DND-41 (cell line): ENCODE measurements around the gene VCX3A.

Experiments
- ATAC-seq: fragments of 200-7000 bp; cut with Tn5 transposase; 3 replicates; pipeline ENCODE4 v1.9.1; 2021; ENCODE audit warnings: low read depth; ENCODE audit not compliant: insufficient read depth
- DNase-seq: peaks from one replicate; pipeline ENCODE4 v3.0.0-alpha.2; 2020
- H2AFZ ChIP-seq: 2 replicates; pipeline ENCODE4 v1.6.0; 2012; ENCODE audit warnings: low read depth, low read length
- H3K27ac ChIP-seq: 2 replicates; pipeline ENCODE4 v1.5.1; 2012; ENCODE audit warnings: low read length, inconsistent platforms
- H3K27me3 ChIP-seq: fragments of 200-600 bp; sonication (generic); 2 replicates; pipeline ENCODE4 v1.6.0; 2012; ENCODE audit warnings: low read length, mild to moderate bottlenecking, inconsistent platforms; ENCODE audit not compliant: insufficient read depth, poor library complexity
- H3K36me3 ChIP-seq: 2 replicates; pipeline ENCODE4 v1.5.1; 2012; ENCODE audit warnings: low read length, inconsistent platforms; ENCODE audit not compliant: insufficient read depth
- H3K4me1 ChIP-seq: 2 replicates; pipeline ENCODE4 v1.5.1; 2012; ENCODE audit warnings: mild to moderate bottlenecking, low read length; ENCODE audit not compliant: insufficient read depth
- H3K4me2 ChIP-seq: 2 replicates; pipeline ENCODE4 v1.6.0; 2012; ENCODE audit warnings: mild to moderate bottlenecking, moderate library complexity, low read length, inconsistent platforms; ENCODE audit not compliant: insufficient read depth
- H3K4me3 ChIP-seq, 2 experiments: fragments of 200-600 bp in 1 of 2; shearing (Covaris generic) in 1 of 2; 2 replicates each; pipeline ENCODE4 v1.5.1; 2012 to 2016; ENCODE audit warnings: inconsistent platforms in 2 of 2, low read length in 2 of 2, mild to moderate bottlenecking in 2 of 2, low read depth in 1 of 2, moderate library complexity in 1 of 2
- H3K79me2 ChIP-seq: 2 replicates; pipeline ENCODE4 v1.6.0; 2012; ENCODE audit warnings: low read length, inconsistent platforms; ENCODE audit not compliant: insufficient read depth
- H3K9ac ChIP-seq: 2 replicates; pipeline ENCODE4 v1.6.0; 2012; ENCODE audit warnings: low read depth, mild to moderate bottlenecking, inconsistent platforms, low read length, moderate library complexity
- H3K9me3 ChIP-seq: 2 replicates; pipeline ENCODE4 v1.5.1; 2012; ENCODE audit warnings: low read length, moderate library complexity, mild to moderate bottlenecking, inconsistent platforms; ENCODE audit not compliant: insufficient read depth, severe bottlenecking
- H4K20me1 ChIP-seq: 2 replicates; pipeline ENCODE4 v1.6.0; 2012; ENCODE audit warnings: low read length; ENCODE audit not compliant: insufficient read depth
- CTCF ChIP-seq: IDR thresholded peaks from 2 replicates; pipeline ENCODE4 v1.5.1; 2012; ENCODE audit warnings: borderline replicate concordance, low read length, moderate library complexity, mild to moderate bottlenecking; ENCODE audit not compliant: poor library complexity, severe bottlenecking; ENCODE audit errors: extremely low read depth
- EZH2 ChIP-seq: IDR thresholded peaks from 3 replicates; pipeline ENCODE4 v1.6.1; 2012; ENCODE audit warnings: borderline replicate concordance, low read depth, mild to moderate bottlenecking, moderate library complexity, low read length, inconsistent platforms; ENCODE audit not compliant: severe bottlenecking

Gene VCX3A

GRCh38 chrX:6517376-6517775, 17.5 kb downstream of the VCX3A start:
- no peak overlapping the region for H3K4me3 ChIP-seq
- H3K9me3 ChIP-seq, result no peaks in the 10 kb centered on the region
- no peak overlapping the region for H3K9ac ChIP-seq
- H3K36me3 ChIP-seq, result no peaks in the 10 kb centered on the region
- no peaks in the 10 kb centered on the region for H3K4me1 ChIP-seq
- no peak for ATAC-seq
- no peaks in the 10 kb centered on the region for H3K79me2 ChIP-seq
- no peak overlapping the region for H2AFZ ChIP-seq
- no peak for DNase-seq
- no peak overlapping the region for H3K4me2 ChIP-seq
- H3K27me3 ChIP-seq, result no peaks in the 10 kb centered on the region
- no peaks in the 10 kb centered on the region for H4K20me1 ChIP-seq
- H3K27ac ChIP-seq, result no peak overlapping the region
- TF ChIP-seq CTCF, result no peak

DNA sequence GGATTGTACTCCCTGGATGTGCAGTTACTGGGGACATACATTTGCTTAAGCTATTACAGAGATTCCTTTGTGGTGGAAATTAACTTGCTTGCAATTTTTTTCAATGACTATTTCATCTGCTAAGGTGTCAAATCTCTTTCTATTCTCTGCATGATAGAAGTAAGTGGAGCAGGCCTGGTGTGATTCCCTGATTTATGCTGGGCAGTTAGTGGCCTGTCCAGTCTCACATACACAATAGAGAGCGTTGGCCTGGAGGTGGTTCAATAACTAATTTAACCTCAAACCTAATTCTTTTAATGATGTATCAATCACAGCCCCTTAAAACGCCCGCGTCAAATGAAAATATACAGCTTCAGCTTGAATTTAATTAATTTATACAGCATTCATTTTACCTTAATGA, 28.5 kb downstream of the VCX3A start:
- H3K27ac ChIP-seq, result no peak overlapping the region
- H3K9me3 ChIP-seq, result no peaks in the 10 kb centered on the region
- H3K79me2 ChIP-seq, result no peaks in the 10 kb centered on the region
- no peak overlapping the region for H2AFZ ChIP-seq
- no peak overlapping the region for H3K9ac ChIP-seq
- no peaks in the 10 kb centered on the region for H3K4me1 ChIP-seq
- TF ChIP-seq EZH2, result no peak
- TF ChIP-seq CTCF, result no peak
- H3K27me3 ChIP-seq, result no peaks in the 10 kb centered on the region
- DNase-seq (no peak), ATAC-seq (no peak)
- no peaks in the 10 kb centered on the region for H3K36me3 ChIP-seq
- H4K20me1 ChIP-seq, result no peaks in the 10 kb centered on the region
- H3K4me2 ChIP-seq, result no peak overlapping the region
- no peak overlapping the region for H3K4me3 ChIP-seq

DNA sequence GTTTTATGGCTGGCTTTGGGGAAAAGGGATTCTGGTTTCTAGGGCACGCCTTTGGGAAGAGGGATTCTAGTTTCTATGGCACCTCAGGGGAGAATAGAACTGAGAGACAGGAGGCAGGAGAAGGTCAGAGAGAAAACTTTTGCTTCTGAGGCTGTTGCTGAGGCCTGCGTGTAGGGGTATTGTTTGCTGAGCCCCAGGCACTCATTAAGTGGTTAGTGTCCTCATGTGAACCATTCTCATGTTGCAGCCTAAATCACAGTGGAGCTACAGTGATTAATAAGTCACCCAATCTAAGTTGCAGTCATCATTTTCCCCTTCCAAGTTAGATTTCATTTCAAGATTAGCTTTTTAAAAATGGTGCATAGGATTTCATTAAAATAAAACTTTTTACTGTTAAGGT, 29.0 kb downstream of the VCX3A start:
- Histone ChIP-seq H3K4me2 (no peak overlapping the region), H3K9ac (no peak overlapping the region), H3K79me2 (no peaks in the 10 kb centered on the region), H3K4me1 (no peaks in the 10 kb centered on the region), H3K4me3 (no peak overlapping the region), H3K9me3 (no peaks in the 10 kb centered on the region), H3K27me3 (no peaks in the 10 kb centered on the region), H4K20me1 (no peaks in the 10 kb centered on the region), H3K36me3 (no peaks in the 10 kb centered on the region), H3K27ac (no peak overlapping the region), H2AFZ (no peak overlapping the region)
- DNase-seq (no peak), ATAC-seq (no peak)
- TF ChIP-seq CTCF, result no peak
- no peak for TF ChIP-seq EZH2

DNA sequence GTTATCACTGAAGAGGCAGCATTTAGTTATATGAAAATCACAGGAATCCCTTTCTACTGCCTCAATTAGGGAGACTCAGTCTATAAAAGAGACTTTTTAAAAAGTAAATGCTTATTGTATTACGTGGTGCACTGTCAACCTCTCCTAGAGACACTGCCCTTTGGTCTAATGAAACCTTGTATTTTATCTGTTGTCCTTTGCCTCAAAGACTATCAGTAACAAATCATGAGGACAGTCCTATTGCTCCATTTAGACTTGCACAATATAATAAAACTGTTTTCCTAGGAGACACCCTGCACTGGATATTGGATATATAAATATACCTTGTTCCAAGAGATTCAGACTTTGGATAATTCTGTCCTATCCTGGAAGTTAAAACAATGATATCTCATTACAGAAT, 34.2 kb downstream of the VCX3A start:
- H3K79me2 ChIP-seq, result no peaks in the 10 kb centered on the region
- no peaks in the 10 kb centered on the region for H3K4me1 ChIP-seq
- DNase-seq (no peak), ATAC-seq (no peak)
- no peak overlapping the region for H3K4me2 ChIP-seq
- H4K20me1 ChIP-seq, result no peaks in the 10 kb centered on the region
- H2AFZ ChIP-seq, result no peak overlapping the region
- no peaks in the 10 kb centered on the region for H3K27me3 ChIP-seq
- H3K9ac ChIP-seq, result no peak overlapping the region
- TF ChIP-seq EZH2, result no peak
- no peak for TF ChIP-seq CTCF
- H3K4me3 ChIP-seq, result no peak overlapping the region
- H3K36me3 ChIP-seq, result no peaks in the 10 kb centered on the region
- no peak overlapping the region for H3K27ac ChIP-seq
- no peaks in the 10 kb centered on the region for H3K9me3 ChIP-seq
